ENCODE data around the gene FAM83G. TPM values are rescaled to one million over a fixed set of nuclear protein-coding genes. Genes with fewer than 3 reads are reported as not detected.
"Not testable (repeated sequence)": the region's sequence is repeated elsewhere in the genome, so short reads cannot be mapped to it uniquely, and the experiment has no call there.

The FAM83G gene, protein sequence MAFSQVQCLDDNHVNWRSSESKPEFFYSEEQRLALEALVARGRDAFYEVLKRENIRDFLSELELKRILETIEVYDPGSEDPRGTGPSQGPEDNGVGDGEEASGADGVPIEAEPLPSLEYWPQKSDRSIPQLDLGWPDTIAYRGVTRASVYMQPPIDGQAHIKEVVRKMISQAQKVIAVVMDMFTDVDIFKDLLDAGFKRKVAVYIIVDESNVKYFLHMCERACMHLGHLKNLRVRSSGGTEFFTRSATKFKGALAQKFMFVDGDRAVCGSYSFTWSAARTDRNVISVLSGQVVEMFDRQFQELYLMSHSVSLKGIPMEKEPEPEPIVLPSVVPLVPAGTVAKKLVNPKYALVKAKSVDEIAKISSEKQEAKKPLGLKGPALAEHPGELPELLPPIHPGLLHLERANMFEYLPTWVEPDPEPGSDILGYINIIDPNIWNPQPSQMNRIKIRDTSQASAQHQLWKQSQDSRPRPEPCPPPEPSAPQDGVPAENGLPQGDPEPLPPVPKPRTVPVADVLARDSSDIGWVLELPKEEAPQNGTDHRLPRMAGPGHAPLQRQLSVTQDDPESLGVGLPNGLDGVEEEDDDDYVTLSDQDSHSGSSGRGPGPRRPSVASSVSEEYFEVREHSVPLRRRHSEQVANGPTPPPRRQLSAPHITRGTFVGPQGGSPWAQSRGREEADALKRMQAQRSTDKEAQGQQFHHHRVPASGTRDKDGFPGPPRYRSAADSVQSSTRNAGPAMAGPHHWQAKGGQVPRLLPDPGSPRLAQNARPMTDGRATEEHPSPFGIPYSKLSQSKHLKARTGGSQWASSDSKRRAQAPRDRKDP
- total RNA-seq = 1 to 10 TPM; 2.6 to 7.3 (median 4.7) TPM
- polyA plus RNA-seq = 1 to 10 TPM; 1.8 to 3.5 (median 2.5) TPM
- long read RNA-seq, donor 1 = 0 reads
- long read RNA-seq, donor 2 = 0 reads
- long read RNA-seq, donor 3 = 0 reads
- long read RNA-seq, donor 4, partial matches to known transcripts = 1 of 1 reads
- long read RNA-seq, donor 4, other reads (novel, unspliced or antisense) = 0 of 1 reads
- long read RNA-seq, donor 5, partial matches to known transcripts = 2 of 2 reads
- long read RNA-seq, donor 5, other reads (novel, unspliced or antisense) = 0 of 2 reads
- long read RNA-seq, donor 6 = 0 reads
- long read RNA-seq, donor 7 = 0 reads
- long read RNA-seq, donor 8, full-length matches to known transcripts = 1 of 1 reads
- long read RNA-seq, donor 8, partial matches to known transcripts = 0 of 1 reads
- long read RNA-seq, donor 8, other reads (novel, unspliced or antisense) = 0 of 1 reads
- long read RNA-seq, donor 9 = 0 reads
- long read RNA-seq, donor 10 = 0 reads

DNA sequence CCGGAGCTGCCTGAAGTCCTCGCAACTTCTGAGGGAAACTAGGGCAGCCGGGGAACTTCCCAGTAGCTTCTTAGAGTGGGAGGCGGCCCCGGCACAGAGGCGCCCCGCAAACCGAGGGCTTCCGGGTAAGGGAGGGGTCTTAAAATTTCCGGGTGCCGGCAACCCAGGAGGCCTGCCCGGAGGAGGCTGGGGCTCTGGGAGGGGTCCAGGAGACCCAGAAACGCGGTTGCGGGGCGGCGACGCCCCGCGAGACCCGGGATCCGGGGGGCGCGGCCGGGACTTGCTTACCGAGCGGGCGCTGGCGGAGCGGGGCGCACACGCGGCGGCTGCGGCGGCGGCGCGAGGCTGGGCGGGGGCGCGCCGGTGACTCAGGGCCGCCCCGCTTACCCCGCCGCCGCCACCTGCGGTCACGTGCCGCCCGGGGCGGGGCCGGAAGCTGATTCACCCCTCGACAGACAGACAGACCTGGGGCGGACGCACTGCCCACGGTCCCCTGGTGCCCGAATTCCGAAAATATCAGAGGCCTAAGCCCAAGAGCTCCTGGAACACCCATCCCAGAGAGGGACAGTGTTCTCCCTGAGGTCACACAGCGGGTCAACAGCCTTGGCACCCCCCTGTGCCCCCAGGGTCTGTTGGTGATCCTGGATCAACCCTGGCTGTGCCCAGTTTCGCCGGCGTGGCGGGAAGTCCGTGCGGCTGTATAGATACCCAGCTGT, at the start of gene FAM83G:
TSS of gene FAM83G (minus strand) at position 344 of the 716 bp plus-strand sequence. CDS start 723 bp downstream, outside the sequence.
- H3K4me3 ChIP-seq = peak within 1 kb of the TSS in 2 of 4 donors; percentile 43 to 89
- no peaks in the 10 kb centered on the region for H3K27me3 ChIP-seq
- H3K27ac ChIP-seq = peak within 1 kb of the TSS in 3 of 5 donors; percentile 7 to 72 (median 55)
- H3K9me3 ChIP-seq (replicated peaks in 1 of 3) = no peaks in the 10 kb centered on the region
- TF ChIP-seq CTCF (IDR thresholded peaks at IDR 0.05) = no peak
- peak; percentile 32 to 74 for TF ChIP-seq POLR2A (IDR thresholded peaks at IDR 0.05)
- H3K4me1 ChIP-seq (replicated peaks in 1 of 2) = peaks cover 12 to 13% of the 10 kb centered on the region in 2 donors
- intact Hi-C loops (cut with DNase I) = no loop called here
- DNase-seq = peak; percentile 85 to 91 (median 88)
- H3K36me3 ChIP-seq (replicated peaks in 1 of 2) = no peaks in the 10 kb centered on the region
- 5 to 65% (median 6%) methylated on average over 3 to 67 of the region's 67 CpGs for WGBS, 4 donors

DNA sequence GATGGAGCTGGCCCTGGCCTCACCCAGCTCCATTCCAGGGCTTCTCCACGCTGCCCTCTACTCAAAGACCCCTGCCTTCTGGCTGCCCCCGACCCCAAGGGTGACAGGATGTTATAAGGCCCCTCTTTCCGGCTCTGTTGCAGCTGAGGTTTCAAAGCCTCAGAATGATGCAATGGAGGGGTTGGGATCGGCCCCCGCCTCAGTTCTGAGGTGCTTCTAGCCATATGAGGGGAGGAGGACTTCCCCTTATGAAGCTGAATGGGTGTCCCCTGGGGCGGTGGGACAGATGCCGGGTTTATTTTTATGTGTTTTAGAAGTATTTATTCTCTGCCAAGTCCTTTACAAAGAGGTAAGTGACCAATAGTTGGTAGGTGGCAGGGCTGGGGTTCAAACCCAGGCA, 44.3 kb upstream of the FAM83G start:
- DNase-seq; H3K27ac ChIP-seq; H3K27me3 ChIP-seq; intact Hi-C loops (cut with DNase I); H3K4me1 ChIP-seq (replicated peaks in 1 of 2); H3K36me3 ChIP-seq (replicated peaks in 1 of 2); H3K9me3 ChIP-seq (replicated peaks in 1 of 3); H3K4me3 ChIP-seq: not testable (repeated sequence)
- WGBS, 4 donors = 67% methylated on average over 4 of the region's 7 CpGs; no CpG with 5 or more reads in 3 of the 4 donors

GRCh38 chr17:19047510-19047909, 42.9 kb upstream of the FAM83G start:
- peak in 1 of 7 donors; percentile 15 for DNase-seq
- WGBS, 4 donors = 82 to 91% (median 86%) methylated on average over 3 to 5 of the region's 7 CpGs
- not testable (repeated sequence) for H3K36me3 ChIP-seq (replicated peaks in 1 of 2)

GRCh38 chr17:19046782-19047375, 42.3 kb upstream of the FAM83G start, which contains the start of gene GRAP:
Gene GRAP (minus strand): TSS chr17:19046957. CDS start chr17:19046926, 31 bp downstream.
- DNase-seq; H3K4me1 ChIP-seq (replicated peaks in 1 of 2); intact Hi-C loops (cut with DNase I); H3K36me3 ChIP-seq (replicated peaks in 1 of 2); H3K27ac ChIP-seq; H3K9me3 ChIP-seq (replicated peaks in 1 of 3); H3K4me3 ChIP-seq; H3K27me3 ChIP-seq: not testable (repeated sequence)
- no CpG with 5 or more reads among the region's 12 CpGs for WGBS, 4 donors

More at GRCh38 chr17:19047510-19047909, 42.9 kb upstream of the FAM83G start:
- H3K27me3 ChIP-seq; H3K9me3 ChIP-seq (replicated peaks in 1 of 3); intact Hi-C loops (cut with DNase I); H3K4me3 ChIP-seq; H3K27ac ChIP-seq; H3K4me1 ChIP-seq (replicated peaks in 1 of 2): not testable (repeated sequence)

GRCh38 chr17:19044643-19045042, 40.1 kb upstream of the FAM83G start:
- H3K27me3 ChIP-seq; H3K4me1 ChIP-seq (replicated peaks in 1 of 2); H3K9me3 ChIP-seq (replicated peaks in 1 of 3); H3K4me3 ChIP-seq; H3K27ac ChIP-seq; intact Hi-C loops (cut with DNase I); H3K36me3 ChIP-seq (replicated peaks in 1 of 2); DNase-seq: not testable (repeated sequence)
- no CpG with 5 or more reads among the region's 9 CpGs for WGBS, 4 donors

- H3K27me3 ChIP-seq; H3K4me1 ChIP-seq (replicated peaks in 1 of 2); H3K9me3 ChIP-seq (replicated peaks in 1 of 3); DNase-seq; H3K36me3 ChIP-seq (replicated peaks in 1 of 2); H3K4me3 ChIP-seq; H3K27ac ChIP-seq; intact Hi-C loops (cut with DNase I): not testable (repeated sequence)
- WGBS, 4 donors = no CpG with 5 or more reads among the region's 8 CpGs
These were observed 38.5 kb upstream of the FAM83G start for GRCh38 chr17:19043032-19043431.

GRCh38 chr17:19042369-19042768, 37.8 kb upstream of the FAM83G start:
- H3K9me3 ChIP-seq (replicated peaks in 1 of 3); intact Hi-C loops (cut with DNase I); H3K27me3 ChIP-seq; DNase-seq; H3K4me3 ChIP-seq; H3K4me1 ChIP-seq (replicated peaks in 1 of 2); H3K27ac ChIP-seq; H3K36me3 ChIP-seq (replicated peaks in 1 of 2): not testable (repeated sequence)
- WGBS, 4 donors = no CpG with 5 or more reads among the region's 14 CpGs

GRCh38 chr17:19041871-19042270, 37.3 kb upstream of the FAM83G start:
- H3K27me3 ChIP-seq; H3K4me1 ChIP-seq (replicated peaks in 1 of 2); intact Hi-C loops (cut with DNase I); H3K9me3 ChIP-seq (replicated peaks in 1 of 3); H3K4me3 ChIP-seq; H3K36me3 ChIP-seq (replicated peaks in 1 of 2); DNase-seq; H3K27ac ChIP-seq: not testable (repeated sequence)
- 83 to 100% methylated on average over 2 to 3 of the region's 10 CpGs; no CpG with 5 or more reads in 2 of the 4 donors for WGBS, 4 donors
